ENCODE results near the gene ST3GAL4. TPM values are rescaled to one million over a fixed set of nuclear protein-coding genes. Genes with fewer than 3 reads are reported as not detected.

Gene ST3GAL4
- total RNA-seq, 3 donors from 2014 or later, result 17.6 to 36.2 (median 32.8) TPM

DNA sequence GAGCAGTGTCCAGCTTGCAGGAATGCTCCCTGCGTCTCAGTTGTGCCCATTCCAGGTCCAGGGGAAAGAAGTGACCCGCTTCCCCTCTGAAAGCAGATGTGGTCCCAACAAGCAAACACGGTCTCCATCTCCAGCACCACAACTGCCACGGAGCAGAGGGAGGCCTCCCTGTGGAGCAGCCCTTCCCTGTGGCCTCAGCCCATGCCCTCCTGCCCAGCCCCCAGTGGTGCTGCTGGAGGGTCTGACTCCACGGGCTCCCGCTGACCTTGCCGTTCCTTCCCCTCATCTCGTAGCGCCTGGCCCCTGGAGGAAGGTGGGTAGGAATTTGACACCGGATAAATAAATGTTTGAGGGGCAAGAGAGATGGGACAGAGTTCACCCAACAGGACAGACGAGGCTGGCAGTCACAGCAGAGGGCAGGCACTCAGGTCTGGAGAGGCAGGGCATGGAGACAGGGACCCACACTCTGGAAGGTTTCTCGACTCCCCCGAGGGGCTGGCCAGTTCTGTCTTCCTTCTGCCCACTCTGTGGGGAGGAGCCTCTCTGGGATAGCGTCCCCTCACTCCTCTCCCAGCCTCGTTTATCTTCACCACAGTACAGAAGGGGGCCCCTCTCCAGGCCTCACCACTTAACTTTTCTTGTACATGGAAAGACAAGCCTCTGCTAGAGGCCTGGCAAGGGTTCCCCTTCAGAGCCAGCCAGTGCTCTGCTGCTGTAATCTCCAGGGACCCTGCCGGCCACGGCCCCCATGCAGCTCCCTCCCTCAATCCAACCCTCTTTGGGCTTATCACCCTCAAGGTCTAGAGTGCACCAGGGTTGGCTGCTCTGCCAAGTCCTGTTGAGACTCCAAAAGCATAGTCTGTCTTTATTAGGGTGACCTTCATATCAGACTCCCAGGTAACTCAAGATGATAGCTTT lies 7.5 kb upstream of the ST3GAL4 start:
- DNase-seq (ENCODE audit: low spot score in 2 of 2), result no peak
- TF ChIP-seq POLR2AphosphoS5 (IDR thresholded peaks at IDR 0.05) (no peak), POLR2A (IDR thresholded peaks at IDR 0.05) (no peak)
- TF ChIP-seq, protein P1, sequence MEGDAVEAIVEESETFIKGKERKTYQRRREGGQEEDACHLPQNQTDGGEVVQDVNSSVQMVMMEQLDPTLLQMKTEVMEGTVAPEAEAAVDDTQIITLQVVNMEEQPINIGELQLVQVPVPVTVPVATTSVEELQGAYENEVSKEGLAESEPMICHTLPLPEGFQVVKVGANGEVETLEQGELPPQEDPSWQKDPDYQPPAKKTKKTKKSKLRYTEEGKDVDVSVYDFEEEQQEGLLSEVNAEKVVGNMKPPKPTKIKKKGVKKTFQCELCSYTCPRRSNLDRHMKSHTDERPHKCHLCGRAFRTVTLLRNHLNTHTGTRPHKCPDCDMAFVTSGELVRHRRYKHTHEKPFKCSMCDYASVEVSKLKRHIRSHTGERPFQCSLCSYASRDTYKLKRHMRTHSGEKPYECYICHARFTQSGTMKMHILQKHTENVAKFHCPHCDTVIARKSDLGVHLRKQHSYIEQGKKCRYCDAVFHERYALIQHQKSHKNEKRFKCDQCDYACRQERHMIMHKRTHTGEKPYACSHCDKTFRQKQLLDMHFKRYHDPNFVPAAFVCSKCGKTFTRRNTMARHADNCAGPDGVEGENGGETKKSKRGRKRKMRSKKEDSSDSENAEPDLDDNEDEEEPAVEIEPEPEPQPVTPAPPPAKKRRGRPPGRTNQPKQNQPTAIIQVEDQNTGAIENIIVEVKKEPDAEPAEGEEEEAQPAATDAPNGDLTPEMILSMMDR (IDR thresholded peaks at IDR 0.05), result no peak
- no peak overlapping the region for H3K4me3 ChIP-seq
- no peaks in the 10 kb centered on the region for H3K27me3 ChIP-seq
- no peaks in the 10 kb centered on the region for H3K9me3 ChIP-seq
- no peaks in the 10 kb centered on the region for H3K4me1 ChIP-seq
- peak overlapping the region; percentile 2 to 65 for H3K27ac ChIP-seq
- intact Hi-C loops (cut with DNase I; ENCODE audit: low total_unique reads), result no loop called here
- H3K36me3 ChIP-seq, result no peaks in the 10 kb centered on the region

DNA sequence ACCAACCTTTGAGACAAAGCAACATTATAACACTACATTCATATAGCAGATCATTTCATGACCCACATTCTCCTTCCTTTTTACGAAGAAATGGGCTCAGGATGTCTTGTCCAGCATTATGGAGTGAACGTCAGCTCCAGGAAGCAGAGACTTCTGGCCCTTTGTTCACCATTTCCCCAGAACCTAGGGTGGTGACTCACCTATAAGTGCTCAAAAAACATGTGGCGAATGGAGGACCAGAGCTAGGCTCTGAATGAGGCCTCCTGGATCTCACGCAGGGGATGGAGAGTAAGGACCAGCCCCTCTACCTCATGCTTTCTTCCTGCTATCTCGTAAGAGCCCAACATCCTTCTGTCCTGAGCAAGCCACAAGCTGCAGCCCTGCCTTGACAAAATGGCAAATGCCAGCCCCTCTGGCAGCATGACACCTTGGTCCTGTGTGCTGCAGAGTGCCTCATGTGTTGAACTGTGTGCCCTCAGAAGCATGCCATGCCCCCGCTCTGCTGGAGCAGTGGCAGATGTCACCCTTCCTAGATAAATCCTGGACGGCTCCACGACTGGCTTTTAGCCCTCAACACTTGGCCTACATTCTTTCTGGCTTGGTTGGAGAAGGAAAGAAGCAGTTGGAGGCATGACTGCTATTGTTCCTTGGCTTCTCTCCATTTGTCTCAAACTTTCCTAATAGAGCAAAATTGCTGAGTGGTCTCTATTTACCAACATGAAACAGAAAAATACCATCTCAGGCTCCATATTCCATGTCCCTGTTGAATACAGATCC lies 6.5 kb upstream of the ST3GAL4 start:
- no peak overlapping the region for H3K4me3 ChIP-seq
- no peaks in the 10 kb centered on the region for H3K4me1 ChIP-seq

DNA sequence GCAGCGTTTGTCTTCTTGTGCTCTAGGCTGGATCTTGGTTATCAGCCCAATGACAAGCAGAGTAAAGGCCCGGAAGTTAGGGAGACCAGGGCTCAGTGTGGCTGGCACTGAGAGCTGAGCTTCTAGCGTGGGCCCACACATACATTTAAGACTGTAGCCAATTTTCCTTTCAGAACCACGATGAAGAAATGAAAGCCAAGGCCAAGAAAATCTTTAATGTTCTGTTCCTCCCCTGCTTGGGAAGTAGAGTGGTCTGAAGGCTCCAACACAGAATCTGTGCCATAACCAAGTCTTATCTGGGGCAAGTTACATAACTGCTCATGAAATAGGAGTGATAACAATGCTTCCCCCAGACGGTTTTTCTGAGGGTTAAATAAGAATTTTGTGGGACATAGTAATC lies 4.7 kb upstream of the ST3GAL4 start:
- Histone ChIP-seq H3K27me3 (no peaks in the 10 kb centered on the region), H3K9me3 (no peaks in the 10 kb centered on the region), H3K4me3 (no peak overlapping the region), H3K36me3 (no peaks in the 10 kb centered on the region), H3K4me1 (no peaks in the 10 kb centered on the region), H3K27ac (peak overlapping the region in 1 of 2 donors; percentile 23)
- DNase-seq (ENCODE audit: low spot score in 2 of 2), result no peak
- TF ChIP-seq POLR2A (IDR thresholded peaks at IDR 0.05) (no peak), POLR2AphosphoS5 (IDR thresholded peaks at IDR 0.05) (no peak)
- TF ChIP-seq, protein P1 (IDR thresholded peaks at IDR 0.05), result no peak
- intact Hi-C loops (cut with DNase I; ENCODE audit: low total_unique reads), result no loop called here

More for the DNA sequence above, 6.5 kb upstream of the ST3GAL4 start:
- intact Hi-C loops (cut with DNase I; ENCODE audit: low total_unique reads), result no loop called here
- no peaks in the 10 kb centered on the region for H3K9me3 ChIP-seq
- no peaks in the 10 kb centered on the region for H3K36me3 ChIP-seq
- no peaks in the 10 kb centered on the region for H3K27me3 ChIP-seq
- peak overlapping the region; percentile 2 to 65 for H3K27ac ChIP-seq
- no peak for DNase-seq (ENCODE audit: low spot score in 2 of 2)
- TF ChIP-seq, protein P1 (IDR thresholded peaks at IDR 0.05), result no peak
- no peak for TF ChIP-seq POLR2A (IDR thresholded peaks at IDR 0.05)
- peak in 1 of 3 donors; percentile 32 for TF ChIP-seq POLR2AphosphoS5 (IDR thresholded peaks at IDR 0.05)

DNA sequence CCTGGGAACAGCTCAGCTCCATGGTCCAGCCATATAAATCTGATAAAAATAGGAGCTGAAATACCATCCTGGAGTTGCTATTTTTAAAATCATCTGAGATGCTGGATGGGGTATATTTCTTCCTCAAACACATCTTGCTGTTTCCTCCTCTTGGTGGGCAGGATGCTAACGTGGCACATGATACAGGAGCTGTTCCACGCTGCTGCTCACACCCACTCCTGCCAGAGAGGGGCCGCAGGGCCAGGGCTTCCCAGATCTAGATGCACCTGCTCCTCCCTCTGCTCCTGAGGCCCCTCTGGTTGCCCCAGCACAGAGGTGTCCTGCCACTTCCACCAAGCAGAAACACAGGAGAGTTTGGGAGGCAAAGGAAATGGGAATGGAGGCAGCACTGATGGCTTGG lies 3.3 kb upstream of the ST3GAL4 start:
- no peak overlapping the region for H3K27ac ChIP-seq
- TF ChIP-seq, protein P1 (IDR thresholded peaks at IDR 0.05), result no peak
- TF ChIP-seq POLR2AphosphoS5 (IDR thresholded peaks at IDR 0.05) (no peak), POLR2A (IDR thresholded peaks at IDR 0.05) (no peak)
- H3K9me3 ChIP-seq, result no peaks in the 10 kb centered on the region
- no peak overlapping the region for H3K4me3 ChIP-seq
- no peaks in the 10 kb centered on the region for H3K27me3 ChIP-seq
- H3K4me1 ChIP-seq, result peaks cover 0 to 4% of the 10 kb centered on the region in 2 donors
- no peaks in the 10 kb centered on the region for H3K36me3 ChIP-seq
- no peak for DNase-seq (ENCODE audit: low spot score in 2 of 2)
- intact Hi-C loops (cut with DNase I; ENCODE audit: low total_unique reads), result no loop called here
